Stimulated activated CD4-positive, alpha-beta T cell treated with anti-CD3 and anti-CD28 coated beads, Interleukin-12 subunit alpha, Interleukin-12 subunit beta, amount 100 ng/mL, for 48 hours (primary cell): ENCODE data around the gene B3GALT6.

Source experiments
- DNase-seq, 3 donors: peaks; one replicate each; pipeline ENCODE4 v3.0.0-alpha.2; 2020; ENCODE audit warnings: low read depth in 2 of 3, low spot score in 1 of 3

Gene B3GALT6

DNA sequence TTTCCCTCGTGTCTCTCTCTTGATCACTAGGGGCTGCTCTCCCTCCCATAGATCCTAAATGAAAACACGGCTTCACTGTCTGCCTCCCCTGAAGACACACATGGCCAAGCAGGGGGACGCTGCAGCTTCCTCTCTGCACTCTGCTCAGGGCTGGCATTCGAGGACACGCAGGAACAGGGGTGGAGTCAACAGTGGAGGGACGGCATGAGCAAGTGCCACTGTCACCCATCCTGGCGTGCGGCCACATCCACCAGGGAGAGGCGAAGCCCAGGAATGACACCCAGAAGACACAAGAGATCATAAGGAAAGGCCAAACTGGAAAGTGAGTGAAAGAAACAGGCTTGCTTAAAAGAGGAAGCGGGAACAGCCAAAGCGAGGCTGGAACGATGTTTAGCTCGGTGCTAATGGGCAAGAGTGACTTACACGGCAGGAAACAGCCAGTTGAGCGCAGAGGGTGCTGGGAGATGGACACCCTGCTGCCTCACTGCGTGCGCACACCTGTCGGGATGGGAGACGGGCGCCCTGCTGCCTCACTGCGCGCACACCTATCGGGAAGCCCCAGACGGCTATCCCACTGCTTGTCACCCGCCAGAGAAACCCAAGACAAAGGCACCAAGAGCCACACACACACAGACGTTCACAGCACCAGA lies 28.0 kb downstream of the B3GALT6 start:
- DNase-seq = no peak

- DNase-seq = no peak
Measured at GRCh38 chr1:1260843-1261560, 29.0 kb downstream of the B3GALT6 start.

GRCh38 chr1:1262071-1262470 lies 30.0 kb downstream of the B3GALT6 start:
- DNase-seq = no peak

DNA sequence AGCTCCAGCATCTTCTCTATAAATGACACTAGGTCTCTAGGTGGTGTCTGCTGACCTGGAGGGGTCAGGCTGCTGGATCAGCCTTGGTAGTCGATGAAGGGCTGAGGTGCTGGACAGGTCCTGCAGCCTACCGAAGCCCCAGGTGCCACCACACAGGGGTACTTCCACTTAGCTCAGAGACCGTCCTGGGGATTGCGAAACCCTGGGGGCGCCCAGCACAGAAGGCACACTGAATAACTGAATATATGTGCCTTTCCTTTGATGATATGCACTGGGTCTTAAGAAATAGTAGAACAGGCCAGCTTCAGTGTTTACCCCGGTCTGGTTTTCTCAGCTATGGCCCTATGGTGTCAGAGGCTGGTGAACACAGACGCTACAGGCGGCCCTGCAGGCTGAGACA lies 30.7 kb downstream of the B3GALT6 start:
- no peak for DNase-seq

GRCh38 chr1:1264026-1264425 lies 32.0 kb downstream of the B3GALT6 start:
- DNase-seq = no peak

DNA sequence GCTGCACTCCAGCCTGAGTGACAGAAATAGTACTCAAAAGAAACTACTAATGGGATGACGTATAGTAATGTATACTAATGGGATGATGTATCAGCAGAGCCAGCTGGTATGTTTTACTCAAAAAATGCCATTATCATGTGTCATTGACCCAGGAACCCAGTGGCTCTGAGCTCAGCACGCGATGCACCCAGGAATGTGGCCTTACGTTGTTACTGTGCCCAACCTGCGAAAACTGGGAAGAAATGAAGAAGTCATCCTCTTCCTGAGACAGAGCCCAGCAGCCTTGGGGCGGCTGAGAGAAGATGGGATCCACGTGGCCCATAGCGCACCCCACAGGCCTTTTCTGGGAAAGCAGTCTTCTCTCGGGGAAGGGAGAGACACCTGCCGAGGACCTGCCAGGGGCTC lies 32.8 kb downstream of the B3GALT6 start:
- no peak for DNase-seq

DNA sequence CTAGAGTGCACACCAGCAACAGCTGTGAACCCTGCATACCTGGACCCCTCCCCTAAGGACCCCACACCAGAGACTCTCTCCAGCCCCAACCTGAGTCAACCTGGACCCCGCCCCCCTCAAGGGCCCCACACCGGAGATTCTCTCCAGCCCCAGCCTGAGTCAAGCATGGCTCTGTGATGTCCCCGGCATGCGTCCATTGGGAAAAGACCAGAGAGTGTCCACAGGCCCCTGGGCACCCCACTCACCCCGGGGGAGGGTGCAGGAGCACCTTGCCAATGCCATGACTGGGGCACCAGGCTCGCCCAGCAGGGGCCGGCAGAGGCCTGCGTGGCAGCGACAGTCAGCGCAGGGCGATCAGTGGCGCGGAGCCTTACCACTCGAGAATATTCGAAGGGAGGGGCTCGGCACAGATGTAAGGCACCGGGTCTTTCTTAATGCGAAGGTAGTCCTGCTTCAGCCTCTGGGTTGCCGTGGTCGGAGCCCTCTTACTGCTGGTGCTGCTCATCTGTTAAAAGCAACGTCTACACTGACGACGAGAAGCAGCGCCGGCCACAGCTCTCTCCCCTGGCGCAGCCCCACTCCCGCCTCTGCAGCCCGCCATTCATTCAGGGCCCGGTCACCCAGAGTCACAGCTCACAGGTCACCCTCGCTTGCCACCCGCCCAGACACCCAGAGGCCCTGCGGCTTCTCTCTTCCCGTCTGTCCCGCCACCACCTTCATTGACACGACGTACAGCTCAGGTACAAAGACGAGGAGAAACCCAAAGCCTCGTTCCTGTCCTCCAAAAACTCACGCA lies 35.6 kb downstream of the B3GALT6 start:
- no peak for DNase-seq

- DNase-seq = no peak
Measured at GRCh38 chr1:1268284-1268682, 36.2 kb downstream of the B3GALT6 start.

DNA sequence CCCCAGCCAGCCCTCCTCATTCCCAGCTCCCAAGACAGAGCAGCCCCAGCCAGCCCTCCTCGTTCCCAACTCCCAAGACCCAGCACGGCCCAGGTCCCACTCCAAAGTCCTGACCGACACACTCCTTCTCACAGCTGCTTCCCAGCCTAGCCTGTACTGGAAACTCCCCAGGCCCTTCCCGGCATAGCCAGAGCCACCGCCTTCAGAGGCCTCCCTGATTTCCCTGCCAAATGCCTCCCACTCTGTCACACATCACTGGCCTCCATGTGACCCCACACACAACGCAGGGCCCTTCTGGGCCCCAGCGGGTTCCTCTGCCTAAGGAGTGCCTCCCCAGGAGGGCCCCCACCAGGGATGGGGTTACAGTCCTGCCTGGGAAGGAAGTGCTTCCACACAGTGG lies 38.8 kb downstream of the B3GALT6 start:
- no peak for DNase-seq

GRCh38 chr1:1272341-1273208 lies 40.5 kb downstream of the B3GALT6 start:
- DNase-seq = no peak

DNA sequence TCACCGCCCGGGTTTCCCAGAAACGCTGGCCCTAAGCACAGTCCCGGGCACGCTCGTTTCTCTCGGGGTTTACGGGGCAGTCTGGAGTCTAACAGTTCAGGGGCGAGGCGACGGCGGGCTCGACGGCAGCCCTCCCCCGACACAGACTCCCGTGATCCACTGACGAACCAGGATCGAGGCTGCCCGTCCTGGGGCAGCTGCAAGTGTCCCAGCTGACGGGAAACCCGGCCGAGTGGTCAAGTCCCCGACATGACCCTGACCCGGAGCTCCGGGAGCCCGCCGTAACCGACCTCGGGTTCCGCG lies 41.1 kb downstream of the B3GALT6 start:
- DNase-seq = no peak

- peak; percentile 89 to 94 (median 91) for DNase-seq
Measured at GRCh38 chr1:1273512-1274298, 41.7 kb downstream of the B3GALT6 start, which contains the start of gene UBE2J2. Gene UBE2J2, minus strand, starts transcription at chr1:1273854. Its CDS starts 5,862 bp downstream, at chr1:1267992.

- no peak for DNase-seq
Measured at GRCh38 chr1:1274299-1274930, 42.4 kb downstream of the B3GALT6 start.

GRCh38 chr1:1274931-1275431 lies 42.9 kb downstream of the B3GALT6 start:
- no peak for DNase-seq

DNA sequence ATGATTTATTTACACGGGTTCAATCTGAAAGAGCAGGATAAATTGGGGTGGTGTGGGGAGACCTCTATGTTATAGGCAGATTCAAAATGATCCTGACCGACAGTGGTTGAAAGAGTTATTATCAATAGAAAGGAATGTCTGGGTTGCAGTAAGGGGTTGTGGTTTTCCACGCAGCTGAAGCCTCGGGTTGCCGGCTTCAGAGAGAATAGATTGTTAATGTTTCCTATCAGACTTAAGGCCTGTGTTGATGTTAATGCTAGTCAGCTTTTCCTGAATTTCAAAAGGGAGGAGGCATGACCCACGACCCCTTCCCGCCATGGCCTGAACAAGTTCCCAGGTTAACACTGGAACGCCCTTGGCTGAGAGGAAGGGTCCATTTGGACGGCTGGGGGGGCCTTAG lies 43.8 kb downstream of the B3GALT6 start:
- DNase-seq = no peak

- DNase-seq = no peak
Measured at GRCh38 chr1:1278620-1279019, 46.6 kb downstream of the B3GALT6 start.

GRCh38 chr1:1279028-1279427 lies 47.0 kb downstream of the B3GALT6 start:
- DNase-seq = no peak

GRCh38 chr1:1280782-1281481 lies 48.9 kb downstream of the B3GALT6 start:
- no peak for DNase-seq
